GM20431 (cell line): ENCODE measurements around the gene HSFX2.
"Not testable (repeated sequence)": the region's sequence is repeated elsewhere in the genome, so short reads cannot be mapped to it uniquely, and the experiment has no call there.

ENCODE experiments used
- in situ Hi-C: fragments of 300-500 bp; cut with MseI, MboI; formaldehyde crosslinking; loops from one replicate; pipeline ENCODE4 v1.15.0; 2020; ENCODE audit warnings: low sequenced_read_pairs; ENCODE audit not compliant: unreplicated experiment

Gene HSFX2

DNA sequence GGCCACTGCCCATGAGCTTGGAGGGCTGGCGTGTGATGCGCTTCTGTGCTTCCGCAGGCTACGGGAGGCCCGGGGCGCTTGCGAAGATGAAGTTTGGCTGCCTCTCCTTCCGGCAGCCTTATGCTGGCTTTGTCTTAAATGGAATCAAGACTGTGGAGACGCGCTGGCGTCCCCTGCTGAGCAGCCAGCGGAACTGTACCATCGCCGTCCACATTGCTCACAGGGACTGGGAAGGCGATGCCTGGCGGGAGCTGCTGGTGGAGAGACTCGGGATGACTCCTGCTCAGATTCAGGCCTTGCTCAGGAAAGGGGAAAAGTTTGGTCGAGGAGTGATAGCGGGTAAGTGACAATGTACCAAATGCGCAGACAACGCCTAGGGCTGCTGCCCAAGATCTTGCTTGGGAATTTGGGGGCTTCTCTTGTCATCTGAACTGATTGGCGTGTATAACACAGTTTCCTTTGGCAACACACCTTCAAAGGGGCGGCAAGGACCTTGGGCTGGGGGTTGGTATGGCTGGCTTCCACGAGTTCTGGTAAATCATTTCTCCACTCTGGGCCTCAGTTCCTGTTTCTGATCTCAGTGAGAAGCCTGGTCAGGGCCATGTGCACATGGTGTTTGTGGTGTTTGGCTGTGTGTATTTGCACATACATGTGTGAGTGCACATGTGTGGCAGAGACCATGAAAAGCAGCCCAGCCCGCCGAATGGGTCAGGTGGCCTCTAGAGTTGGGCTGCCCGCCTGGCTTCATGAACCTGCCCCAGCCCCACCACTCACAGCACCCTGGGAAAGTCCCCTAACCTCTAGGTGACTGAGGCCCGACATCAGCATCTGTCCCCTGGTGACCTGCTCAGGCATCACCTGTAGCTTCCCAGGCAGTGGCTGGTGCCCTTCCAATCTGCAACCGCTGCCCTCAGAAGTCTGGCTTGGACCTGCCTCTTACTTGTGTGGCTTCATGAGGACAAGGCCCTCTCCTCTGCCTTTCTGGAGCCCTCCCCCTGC is 49.3 kb downstream of the HSFX2 start:
- in situ Hi-C loops = not testable (repeated sequence)
